OCI-LY3 (cell line): ENCODE data around the gene LMAN2L.
A peak's percentile ranks its signal among the peaks of the same experiment; 100 is the strongest.

Source experiments
- H2AFZ ChIP-seq: fragments of 200-600, 300-600 bp; shearing (Covaris generic); 2 replicates; pipeline ENCODE4 v1.6.0; 2014; ENCODE audit warnings: antibody characterized with exemption, low read depth, low read length
- H3K27ac ChIP-seq: fragments of 200-600, 300-600 bp; sonication (generic); 2 replicates; pipeline ENCODE4 v1.5.1; 2014; ENCODE audit warnings: mild to moderate bottlenecking, low read length, moderate library complexity, mixed read lengths
- H3K27me3 ChIP-seq: fragments of 200-600, 300-600 bp; sonication (generic); 2 replicates; pipeline ENCODE4 v1.6.1; 2014; ENCODE audit warnings: low read depth, low read length, mixed read lengths
- H3K36me3 ChIP-seq: fragments of 200-600, 300-600 bp; sonication (generic); replicated peaks from 2 replicates; pipeline ENCODE3; 2014; ENCODE audit warnings: low read depth, low read length, mixed read lengths
- H3K4me1 ChIP-seq: fragments of 300-600, 200-600 bp; sonication (generic); 2 replicates; pipeline ENCODE4 v1.6.1; 2014; ENCODE audit warnings: low read length, mixed read lengths
- H3K4me2 ChIP-seq: fragments of 200-600, 300-600 bp; sonication (generic); 2 replicates; pipeline ENCODE4 v1.6.1; 2014; ENCODE audit warnings: low read length, mixed read lengths
- H3K4me3 ChIP-seq: fragments of 300-600, 200-600 bp; sonication (generic); 2 replicates; pipeline ENCODE4 v1.5.1; 2014; ENCODE audit warnings: antibody characterized with exemption, mild to moderate bottlenecking, low read length, moderate library complexity
- H3K79me2 ChIP-seq: fragments of 300-600, 200-600 bp; shearing (Covaris generic); 2 replicates; pipeline ENCODE4 v1.6.1; 2014; ENCODE audit warnings: mild to moderate bottlenecking, low read length, mixed read lengths
- H3K9ac ChIP-seq: fragments of 300-600, 200-600 bp; shearing (Covaris generic); 2 replicates; pipeline ENCODE4 v1.6.0; 2014; ENCODE audit warnings: mild to moderate bottlenecking, low read length, moderate library complexity
- H3K9me3 ChIP-seq: fragments of 200-600, 300-600 bp; shearing (Covaris generic); 2 replicates; pipeline ENCODE4 v1.6.1; 2014; ENCODE audit warnings: low read length, mixed read lengths; ENCODE audit not compliant: insufficient read depth
- H4K20me1 ChIP-seq: fragments of 200-600, 300-600 bp; sonication (generic); 2 replicates; pipeline ENCODE4 v1.6.1; 2016; ENCODE audit warnings: low read length, mixed read lengths; ENCODE audit not compliant: insufficient read depth
- CTCF ChIP-seq: fragments of 200-600, 300-600 bp; sonication (generic); IDR thresholded peaks from 2 replicates; pipeline ENCODE4 v1.5.1; 2014; ENCODE audit warnings: antibody characterized with exemption, low read length, low read depth
- EZH2phosphoT487 ChIP-seq: fragments of 200-600 bp; shearing (Covaris generic); IDR thresholded peaks from 2 replicates; pipeline ENCODE4 v1.6.1; 2018; ENCODE audit warnings: antibody characterized with exemption, mixed run types, low read depth

The LMAN2L gene

GRCh38 chr2:96759548-96759947 lies 19.7 kb upstream of the LMAN2L start:
- TF ChIP-seq EZH2phosphoT487: no peak
- no peak for TF ChIP-seq CTCF
- H3K36me3 ChIP-seq: no peaks in the 10 kb centered on the region
- peak overlapping the region; percentile 76 for H3K4me3 ChIP-seq
- peaks cover 41% of the 10 kb centered on the region for H3K4me1 ChIP-seq
- H3K9ac ChIP-seq: no peak overlapping the region
- peaks cover 13% of the 10 kb centered on the region for H3K79me2 ChIP-seq
- no peak overlapping the region for H2AFZ ChIP-seq
- no peak overlapping the region for H3K27ac ChIP-seq
- H3K27me3 ChIP-seq: no peaks in the 10 kb centered on the region
- no peaks in the 10 kb centered on the region for H4K20me1 ChIP-seq
- peak overlapping the region; percentile 81 for H3K4me2 ChIP-seq
- no peaks in the 10 kb centered on the region for H3K9me3 ChIP-seq

- Histone ChIP-seq H3K9me3 (no peaks in the 10 kb centered on the region), H3K27ac (no peak overlapping the region), H4K20me1 (no peaks in the 10 kb centered on the region), H3K79me2 (peaks cover 7% of the 10 kb centered on the region), H3K36me3 (no peaks in the 10 kb centered on the region), H3K4me2 (no peak overlapping the region), H3K4me1 (peaks cover 35% of the 10 kb centered on the region), H3K27me3 (no peaks in the 10 kb centered on the region), H3K9ac (no peak overlapping the region), H3K4me3 (no peak overlapping the region), H2AFZ (no peak overlapping the region)
- TF ChIP-seq EZH2phosphoT487 (no peak), CTCF (no peak)
These were observed 19.1 kb upstream of the LMAN2L start for GRCh38 chr2:96758987-96759386.

GRCh38 chr2:96757477-96757860 lies 17.6 kb upstream of the LMAN2L start:
- Histone ChIP-seq H3K4me1 (peaks cover 20% of the 10 kb centered on the region), H3K79me2 (no peaks in the 10 kb centered on the region), H3K27ac (no peak overlapping the region), H2AFZ (no peak overlapping the region), H3K36me3 (no peaks in the 10 kb centered on the region), H3K9ac (no peak overlapping the region), H3K9me3 (no peaks in the 10 kb centered on the region), H3K27me3 (no peaks in the 10 kb centered on the region), H3K4me2 (no peak overlapping the region), H4K20me1 (no peaks in the 10 kb centered on the region), H3K4me3 (no peak overlapping the region)
- TF ChIP-seq CTCF (no peak), EZH2phosphoT487 (no peak)

- H3K4me1 ChIP-seq: peaks cover 15% of the 10 kb centered on the region
These were observed 17.1 kb upstream of the LMAN2L start for GRCh38 chr2:96756788-96757476.

More at GRCh38 chr2:96756788-96757476, 17.1 kb upstream of the LMAN2L start:
- Histone ChIP-seq H2AFZ (no peak overlapping the region), H3K9me3 (no peaks in the 10 kb centered on the region), H3K36me3 (no peaks in the 10 kb centered on the region), H3K27me3 (no peaks in the 10 kb centered on the region), H4K20me1 (no peaks in the 10 kb centered on the region), H3K4me3 (no peak overlapping the region), H3K9ac (no peak overlapping the region), H3K27ac (no peak overlapping the region), H3K4me2 (no peak overlapping the region), H3K79me2 (no peaks in the 10 kb centered on the region)
- TF ChIP-seq CTCF (no peak), EZH2phosphoT487 (no peak)
